ENCODE results near the gene NEU3. TPM values are rescaled to one million over a fixed set of nuclear protein-coding genes. Genes with fewer than 3 reads are reported as not detected.

NEU3 gene
- total and polyA plus RNA-seq, 9 donors: 4.4 to 13.1 (median 8.8) TPM

- 83 to 95% (median 85%) methylated on average over 3 of the region's 3 CpGs for WGBS, 3 donors
- no peaks in the 10 kb centered on the region for H3K9me3 ChIP-seq
- H3K4me1 ChIP-seq (ENCODE audit: insufficient read depth): no peaks in the 10 kb centered on the region
- no peak for DNase-seq
- intact Hi-C loops (cut with DNase I): no loop called here
- no peak overlapping the region for H3K4me3 ChIP-seq
- H3K27me3 ChIP-seq: no peaks in the 10 kb centered on the region
- no peaks in the 10 kb centered on the region for H3K36me3 ChIP-seq
- TF ChIP-seq, protein P1, sequence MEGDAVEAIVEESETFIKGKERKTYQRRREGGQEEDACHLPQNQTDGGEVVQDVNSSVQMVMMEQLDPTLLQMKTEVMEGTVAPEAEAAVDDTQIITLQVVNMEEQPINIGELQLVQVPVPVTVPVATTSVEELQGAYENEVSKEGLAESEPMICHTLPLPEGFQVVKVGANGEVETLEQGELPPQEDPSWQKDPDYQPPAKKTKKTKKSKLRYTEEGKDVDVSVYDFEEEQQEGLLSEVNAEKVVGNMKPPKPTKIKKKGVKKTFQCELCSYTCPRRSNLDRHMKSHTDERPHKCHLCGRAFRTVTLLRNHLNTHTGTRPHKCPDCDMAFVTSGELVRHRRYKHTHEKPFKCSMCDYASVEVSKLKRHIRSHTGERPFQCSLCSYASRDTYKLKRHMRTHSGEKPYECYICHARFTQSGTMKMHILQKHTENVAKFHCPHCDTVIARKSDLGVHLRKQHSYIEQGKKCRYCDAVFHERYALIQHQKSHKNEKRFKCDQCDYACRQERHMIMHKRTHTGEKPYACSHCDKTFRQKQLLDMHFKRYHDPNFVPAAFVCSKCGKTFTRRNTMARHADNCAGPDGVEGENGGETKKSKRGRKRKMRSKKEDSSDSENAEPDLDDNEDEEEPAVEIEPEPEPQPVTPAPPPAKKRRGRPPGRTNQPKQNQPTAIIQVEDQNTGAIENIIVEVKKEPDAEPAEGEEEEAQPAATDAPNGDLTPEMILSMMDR (IDR thresholded peaks at IDR 0.05): no peak
- TF ChIP-seq EP300 (IDR thresholded peaks at IDR 0.05) (no peak), POLR2A (IDR thresholded peaks at IDR 0.05) (no peak)
- H3K27ac ChIP-seq: no peak overlapping the region
Observed at GRCh38 chr11:75033916-75034315, 45.2 kb downstream of the NEU3 start.

GRCh38 chr11:75035256-75035655, 46.5 kb downstream of the NEU3 start:
- TF ChIP-seq EP300 (IDR thresholded peaks at IDR 0.05) (no peak), POLR2A (IDR thresholded peaks at IDR 0.05) (no peak)
- TF ChIP-seq, protein P1 (IDR thresholded peaks at IDR 0.05): no peak
- H3K27ac ChIP-seq: no peak overlapping the region
- H3K4me3 ChIP-seq: no peak overlapping the region
- no peaks in the 10 kb centered on the region for H3K27me3 ChIP-seq
- H3K4me1 ChIP-seq (ENCODE audit: insufficient read depth): no peaks in the 10 kb centered on the region
- DNase-seq: no peak
- H3K36me3 ChIP-seq: no peaks in the 10 kb centered on the region
- 80 to 82% (median 81%) methylated on average over 5 of the region's 5 CpGs for WGBS, 3 donors
- no peaks in the 10 kb centered on the region for H3K9me3 ChIP-seq
- intact Hi-C loops (cut with DNase I): no loop called here

DNA sequence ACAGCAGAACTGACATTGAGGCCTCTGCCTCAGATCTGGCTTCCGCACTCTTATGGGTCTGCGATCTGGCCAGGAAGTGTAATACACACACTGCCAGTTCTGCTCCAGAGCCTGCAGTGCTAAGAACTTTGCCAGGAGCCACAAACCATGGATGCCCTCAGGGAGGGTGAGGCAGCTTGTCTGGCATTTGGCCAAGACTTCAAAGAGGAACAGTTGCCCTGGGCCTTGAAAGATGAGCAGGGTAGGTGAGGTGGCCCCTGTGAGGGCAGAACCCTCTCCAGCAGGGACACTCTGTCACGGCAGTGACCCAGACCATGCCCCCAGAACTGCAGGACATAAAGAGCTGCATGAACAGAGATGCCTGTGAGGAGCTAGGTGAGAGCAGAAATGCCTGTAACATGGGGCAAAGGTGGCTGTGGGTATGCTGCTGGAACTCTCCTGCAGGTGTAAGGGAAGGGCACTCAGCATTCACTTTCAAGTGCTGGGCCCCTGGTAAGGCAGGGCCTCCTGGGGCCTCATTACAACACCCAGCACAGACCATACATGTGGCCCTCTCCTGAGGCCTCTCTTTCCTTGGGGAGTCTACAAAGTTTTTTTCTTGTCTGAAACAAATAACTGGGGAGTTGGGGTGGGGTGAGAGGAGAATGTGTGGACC, 47.3 kb downstream of the NEU3 start:
- intact Hi-C loops (cut with DNase I): no loop called here
- Histone ChIP-seq H3K27me3 (no peaks in the 10 kb centered on the region), H3K36me3 (no peaks in the 10 kb centered on the region), H3K9me3 (no peaks in the 10 kb centered on the region), H3K4me3 (no peak overlapping the region), H3K27ac (no peak overlapping the region), H3K4me1 (ENCODE audit: insufficient read depth) (no peaks in the 10 kb centered on the region)
- no peak for DNase-seq
- WGBS, 3 donors: 79 to 94% (median 89%) methylated on average over 3 of the region's 3 CpGs
- TF ChIP-seq EP300 (IDR thresholded peaks at IDR 0.05) (no peak), POLR2A (IDR thresholded peaks at IDR 0.05) (no peak)
- TF ChIP-seq, protein P1 (IDR thresholded peaks at IDR 0.05): no peak

- 91 to 97% (median 94%) methylated on average over 11 of the region's 11 CpGs for WGBS, 3 donors
- no peak for TF ChIP-seq POLR2A (IDR thresholded peaks at IDR 0.05)
- TF ChIP-seq EP300 (IDR thresholded peaks at IDR 0.05): no peak
- TF ChIP-seq, protein P1 (IDR thresholded peaks at IDR 0.05): no peak
- H3K36me3 ChIP-seq: no peaks in the 10 kb centered on the region
- no peak overlapping the region for H3K27ac ChIP-seq
- no peaks in the 10 kb centered on the region for H3K4me1 ChIP-seq (ENCODE audit: insufficient read depth)
- H3K9me3 ChIP-seq: no peaks in the 10 kb centered on the region
- intact Hi-C loops (cut with DNase I): no loop called here
- no peak for DNase-seq
- no peak overlapping the region for H3K4me3 ChIP-seq
- no peaks in the 10 kb centered on the region for H3K27me3 ChIP-seq
Observed at GRCh38 chr11:75040167-75040770, 51.5 kb downstream of the NEU3 start.

All from ovary (tissue), 9 donors.